B cell (primary cell): ENCODE data around the gene FRK. TPM values are rescaled to one million over a fixed set of nuclear protein-coding genes. Genes with fewer than 3 reads are reported as not detected.

ENCODE experiments used
- ATAC-seq: fragments of 200-7000 bp; cut with Tn5 transposase; one replicate; pipeline ENCODE4 v1.10.0; 2021; ENCODE audit warnings: low read depth, mild to moderate bottlenecking, moderate number of reproducible peaks, moderate library complexity
- CTCF ChIA-PET: fragments of 350-600 bp; sonication (Branson Sonifier 250); formaldehyde crosslinking; loops from one replicate; lab custom pipeline; 2021; ENCODE audit warnings: antibody characterized with exemption, inconsistent platforms; lab: Charles Lee
- POLR2A ChIA-PET: fragments of 350-600 bp; sonication (Branson Sonifier 250); formaldehyde crosslinking; loops from one replicate; lab custom pipeline; 2021; ENCODE audit warnings: antibody characterized with exemption; lab: Charles Lee
- DNase-seq: peaks from one replicate; pipeline ENCODE4 v3.0.0; 2013
- H2AFZ ChIP-seq: 2 replicates; pipeline ENCODE4 v1.6.1; 2012; ENCODE audit warnings: mild to moderate bottlenecking, low read depth, low read length; ENCODE audit not compliant: insufficient read depth, poor library complexity, severe bottlenecking
- H3K27ac ChIP-seq, 2 donors: 1 replicate in 1 of 2; 2 replicates in 1 of 2; pipeline ENCODE4 v1.5.1; 2012 to 2013; ENCODE audit warnings: low read length in 2 of 2, mild to moderate bottlenecking in 2 of 2, moderate library complexity in 1 of 2
- H3K27me3 ChIP-seq, 4 experiments: fragments of 200-600 bp in 1 of 4; sonication (generic) in 1 of 4; replicated peaks in 1 of 4; 1 replicate in 2 of 4; 2 replicates in 2 of 4; pipeline versions ENCODE4 v1.6.1 to v1.7.0; 2013 to 2016; ENCODE audit warnings: low read length in 3 of 4, mild to moderate bottlenecking in 2 of 4, mixed read lengths in 1 of 4, moderate library complexity in 1 of 4; ENCODE audit not compliant: insufficient read depth in 4 of 4, control insufficient read depth in 3 of 4; ENCODE audit errors: control extremely low read depth in 1 of 4
- H3K36me3 ChIP-seq, 2 experiments: replicated peaks in 1 of 2; 1 replicate in 1 of 2; 2 replicates in 1 of 2; pipeline versions ENCODE4 v1.6.1 to v1.7.1; 2013; ENCODE audit warnings: low read length in 1 of 2; ENCODE audit not compliant: insufficient read depth in 2 of 2, control insufficient read depth in 1 of 2; ENCODE audit errors: control extremely low read depth in 1 of 2, extremely low read depth in 1 of 2
- H3K4me1 ChIP-seq, 2 donors: fragments of 200-600 bp in 1 of 2; sonication (generic) in 1 of 2; 1 replicate in 1 of 2; 2 replicates in 1 of 2; pipeline versions ENCODE4 v1.5.1 to v1.6.1; 2013 to 2017; ENCODE audit warnings: low read length in 2 of 2; ENCODE audit not compliant: control insufficient read depth in 2 of 2, insufficient read depth in 2 of 2
- H3K4me2 ChIP-seq: replicated peaks from 2 replicates; pipeline ENCODE3; 2012; ENCODE audit warnings: mild to moderate bottlenecking, low read depth, low read length; ENCODE audit not compliant: poor library complexity, severe bottlenecking
- H3K4me3 ChIP-seq, 5 experiments: fragments of 200-600 bp in 1 of 5; sonication (generic) in 1 of 5; 1 replicate in 3 of 5; 2 replicates in 2 of 5; pipeline versions ENCODE4 v1.5.1 to v1.7.0; 2011 to 2016; ENCODE audit warnings: low read length in 4 of 5, mild to moderate bottlenecking in 4 of 5, low read depth in 2 of 5, control low read depth in 1 of 5, moderate library complexity in 1 of 5; ENCODE audit not compliant: insufficient read depth in 1 of 5; ENCODE audit errors: control extremely low read depth in 1 of 5, extremely low read depth in 1 of 5
- H3K79me2 ChIP-seq: fragments of 200-600 bp; sonication (generic); one replicate; pipeline ENCODE4 v1.6.0; 2016; ENCODE audit warnings: low read length; ENCODE audit not compliant: control insufficient read depth, insufficient read depth
- H3K9ac ChIP-seq: fragments of 200-600 bp; sonication (generic); 2 replicates; pipeline ENCODE4 v1.6.1; 2017; ENCODE audit warnings: mild to moderate bottlenecking, low read length, moderate library complexity
- H3K9me3 ChIP-seq, 3 donors: one replicate each; pipeline versions ENCODE4 v1.6.1 to v1.7.1; 2013; ENCODE audit warnings: low read length in 2 of 3; ENCODE audit not compliant: control insufficient read depth in 2 of 3, insufficient read depth in 1 of 3; ENCODE audit errors: control extremely low read depth in 1 of 3
- H4K20me1 ChIP-seq: 2 replicates; pipeline ENCODE4 v1.6.0; 2012; ENCODE audit warnings: mild to moderate bottlenecking, low read length; ENCODE audit not compliant: insufficient read depth, control insufficient read depth, poor library complexity, severe bottlenecking
- H3K27ac Mint-ChIP-seq: one replicate; pipeline ENCODE4 v1.8.0; 2021; ENCODE audit warnings: mixed read lengths
- H3K27me3 Mint-ChIP-seq: one replicate; pipeline ENCODE4 v1.8.0; 2021; ENCODE audit warnings: mixed read lengths
- H3K4me1 Mint-ChIP-seq: one replicate; pipeline ENCODE4 v1.8.0; 2021; ENCODE audit warnings: mixed read lengths
- H3K4me3 Mint-ChIP-seq: one replicate; pipeline ENCODE4 v1.8.0; 2021; ENCODE audit warnings: mixed read lengths
- H3K9me3 Mint-ChIP-seq: one replicate; pipeline ENCODE4 v1.8.0; 2022; ENCODE audit warnings: mixed read lengths; ENCODE audit not compliant: insufficient read depth
- EZH2 ChIP-seq: IDR thresholded peaks from 2 replicates; pipeline ENCODE4 v1.6.1; 2012; ENCODE audit warnings: borderline replicate concordance, low read depth, mild to moderate bottlenecking, moderate library complexity, low read length; ENCODE audit not compliant: insufficient read depth, poor library complexity, severe bottlenecking
- WGBS: methylation state at CpG from one replicate; pipeline ENCODE4 v1.1.5; 2013; ENCODE audit warnings: missing lambda C conversion rate; ENCODE audit not compliant: insufficient coverage; 5-methylcytosine and 5-hydroxymethylcytosine counted together
- intact Hi-C: fragments of 100-400 bp; cut with micrococcal nuclease; formaldehyde crosslinking; loops from one replicate; pipeline ENCODE4 v1.10.0; 2022
- polyA plus RNA-seq: library from polyadenylated mRNA; depleted of rRNA; stranded (reverse); fragments of >200 nt; gene quantifications from 2 replicates; pipeline ENCODE4 v1.2.3, GENCODE V29; 2012
- total RNA-seq, 2 donors: library from RNA; stranded (reverse); fragments of 120-200 nt in 1 of 2; gene quantifications; 1 replicate in 1 of 2; 2 replicates in 1 of 2; pipeline versions ENCODE4 v1.2.3 to v1.2.4, GENCODE V29; 2013 to 2022
- TF ChIP-seq, protein P1 (sequence below): fragments of 200-600 bp; IDR thresholded peaks from one replicate; pipeline ENCODE4 v1.8.0; 2022; ENCODE audit warnings: antibody characterized with exemption, mild to moderate bottlenecking

Gene FRK
- total and polyA plus RNA-seq, 2 donors (not counting 1 experiment from before 2014, with no cell fraction given), result 0.01 to 0.07 TPM

DNA sequence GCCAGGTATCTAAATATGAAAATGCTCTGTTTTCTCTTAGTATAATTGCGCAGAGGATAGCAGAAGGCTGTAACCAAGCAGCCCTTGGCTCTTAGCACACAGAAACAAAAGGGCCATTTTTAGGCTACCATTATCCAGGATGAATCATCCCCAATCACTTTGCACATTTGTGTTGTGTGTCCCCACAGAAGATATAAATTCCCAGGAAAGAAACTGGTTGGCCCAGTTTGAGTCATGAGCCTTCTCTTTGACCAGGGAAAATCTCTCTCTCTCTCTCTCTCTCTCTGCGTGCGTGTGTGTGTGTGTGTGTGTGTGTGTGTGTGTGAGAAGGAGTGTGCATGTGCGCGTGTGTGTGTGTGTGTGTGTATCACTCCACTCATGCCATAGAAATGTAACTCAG lies 178.5 kb downstream of the FRK start:
- no peak overlapping the region for H3K4me3 ChIP-seq
- TF ChIP-seq, protein P1, sequence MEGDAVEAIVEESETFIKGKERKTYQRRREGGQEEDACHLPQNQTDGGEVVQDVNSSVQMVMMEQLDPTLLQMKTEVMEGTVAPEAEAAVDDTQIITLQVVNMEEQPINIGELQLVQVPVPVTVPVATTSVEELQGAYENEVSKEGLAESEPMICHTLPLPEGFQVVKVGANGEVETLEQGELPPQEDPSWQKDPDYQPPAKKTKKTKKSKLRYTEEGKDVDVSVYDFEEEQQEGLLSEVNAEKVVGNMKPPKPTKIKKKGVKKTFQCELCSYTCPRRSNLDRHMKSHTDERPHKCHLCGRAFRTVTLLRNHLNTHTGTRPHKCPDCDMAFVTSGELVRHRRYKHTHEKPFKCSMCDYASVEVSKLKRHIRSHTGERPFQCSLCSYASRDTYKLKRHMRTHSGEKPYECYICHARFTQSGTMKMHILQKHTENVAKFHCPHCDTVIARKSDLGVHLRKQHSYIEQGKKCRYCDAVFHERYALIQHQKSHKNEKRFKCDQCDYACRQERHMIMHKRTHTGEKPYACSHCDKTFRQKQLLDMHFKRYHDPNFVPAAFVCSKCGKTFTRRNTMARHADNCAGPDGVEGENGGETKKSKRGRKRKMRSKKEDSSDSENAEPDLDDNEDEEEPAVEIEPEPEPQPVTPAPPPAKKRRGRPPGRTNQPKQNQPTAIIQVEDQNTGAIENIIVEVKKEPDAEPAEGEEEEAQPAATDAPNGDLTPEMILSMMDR, result no peak
- TF ChIP-seq EZH2, result no peak
- Mint-ChIP-seq H3K9me3 (no peaks in the 10 kb centered on the region), H3K4me1 (no peaks in the 10 kb centered on the region), H3K27ac (no peak overlapping the region), H3K4me3 (no peak overlapping the region), H3K27me3 (no peaks in the 10 kb centered on the region)
- 100% methylated on average over 1 of the region's 5 CpGs for WGBS
- ATAC-seq (no peak), DNase-seq (no peak)
- no peaks in the 10 kb centered on the region for H3K27me3 ChIP-seq
- H3K79me2 ChIP-seq, result no peaks in the 10 kb centered on the region
- no peaks in the 10 kb centered on the region for H3K4me1 ChIP-seq
- H2AFZ ChIP-seq, result no peak overlapping the region
- intact Hi-C loops, result no loop called here
- CTCF ChIA-PET, result no interaction called here
- POLR2A ChIA-PET, result no interaction called here
- H4K20me1 ChIP-seq, result no peaks in the 10 kb centered on the region
- no peak overlapping the region for H3K9ac ChIP-seq
- H3K36me3 ChIP-seq, result no peaks in the 10 kb centered on the region
- no peaks in the 10 kb centered on the region for H3K9me3 ChIP-seq
- no peak overlapping the region for H3K4me2 ChIP-seq
- no peak overlapping the region for H3K27ac ChIP-seq

Other genes starting within 250 kb of the FRK start
- gene NT5DC1, start 40.0 kb upstream of the FRK start, total RNA-seq, result 54.2 and 54.8 TPM in 2 replicates
- 26.4 and 33.3 TPM in 2 replicates for gene NT5DC1, start 40.0 kb upstream of the FRK start, polyA plus RNA-seq
- not detected in 2 replicates for gene COL10A1, start 65.2 kb upstream of the FRK start, total RNA-seq
- not detected in 2 replicates for gene COL10A1, start 65.2 kb upstream of the FRK start, polyA plus RNA-seq
- gene TSPYL4, start 193.2 kb upstream of the FRK start, total RNA-seq, result 20.5 and 20.6 TPM in 2 replicates
- gene TSPYL4, start 193.2 kb upstream of the FRK start, polyA plus RNA-seq, result 21.4 and 33.5 TPM in 2 replicates
- gene TSPYL1, start 219.0 kb upstream of the FRK start, total RNA-seq, result 98.9 and 101 TPM in 2 replicates
- gene TSPYL1, start 219.0 kb upstream of the FRK start, polyA plus RNA-seq, result 93.3 and 111 TPM in 2 replicates